Aorta (tissue), 5 donors: Measurements from ENCODE around the gene OR52I1. TPM values are rescaled to one million over a fixed set of nuclear protein-coding genes. Genes with fewer than 3 reads are reported as not detected.

Experiments
- ATAC-seq: fragments of 200-7000 bp; cut with Tn5 transposase; one replicate; pipeline ENCODE4 v1.9.1; 2022; ENCODE audit warnings: moderate library complexity; ENCODE audit not compliant: low FRiP score
- DNase-seq, 2 donors: peaks; one replicate each; pipeline ENCODE4 v3.0.0-alpha.2; 2020
- H3K27ac ChIP-seq, 2 donors: one replicate each; pipeline ENCODE4 v1.5.1; 2013; ENCODE audit warnings: low read length in 2 of 2, mild to moderate bottlenecking in 2 of 2, moderate library complexity in 2 of 2, control low read depth in 1 of 2, inconsistent platforms in 1 of 2, low read depth in 1 of 2
- H3K27me3 ChIP-seq, 2 donors: one replicate each; pipeline ENCODE4 v1.6.1; 2013; ENCODE audit warnings: control low read depth in 1 of 2, low read length in 1 of 2, mild to moderate bottlenecking in 1 of 2, moderate library complexity in 1 of 2; ENCODE audit not compliant: insufficient read depth in 2 of 2, control insufficient read depth in 1 of 2
- H3K36me3 ChIP-seq, 2 donors: one replicate each; pipeline ENCODE4 v1.6.1; 2013; ENCODE audit warnings: control low read depth in 1 of 2, low read length in 1 of 2, mild to moderate bottlenecking in 1 of 2; ENCODE audit not compliant: insufficient read depth in 2 of 2, control insufficient read depth in 1 of 2
- H3K4me1 ChIP-seq, 2 donors: one replicate each; pipeline ENCODE4 v1.6.1; 2013; ENCODE audit warnings: low read length in 2 of 2, control low read depth in 1 of 2, mild to moderate bottlenecking in 1 of 2, moderate library complexity in 1 of 2; ENCODE audit not compliant: insufficient read depth in 2 of 2, control insufficient read depth in 1 of 2
- H3K4me3 ChIP-seq, 2 donors: one replicate each; pipeline ENCODE4 v1.5.1; 2013; ENCODE audit warnings: low read length in 2 of 2, control low read depth in 1 of 2, mild to moderate bottlenecking in 1 of 2
- H3K9me3 ChIP-seq: one replicate; pipeline ENCODE4 v1.6.1; 2013; ENCODE audit warnings: mild to moderate bottlenecking, low read length; ENCODE audit not compliant: control insufficient read depth
- WGBS, 2 donors: extraction: QIAGEN DNeasy Blood & Tissue Kit; methylation state at CpG; one replicate each; pipeline ENCODE4 v1.1.7; 2013; 5-methylcytosine and 5-hydroxymethylcytosine counted together
- intact Hi-C, 2 donors: fragments of 100-400 bp; cut with DNase I; formaldehyde crosslinking; loops; one replicate each; pipeline versions ENCODE4 v1.14.2 to v1.15.0; 2022
- long read RNA-seq, 2 donors: library from polyadenylated mRNA; unstranded; transcript quantifications; one replicate each; pipeline ENCODE4 v2.0.0, GENCODE V29; 2020 to 2021
- polyA plus RNA-seq, 2 donors: library from polyadenylated mRNA; stranded (reverse); fragments of 200-250 nt; gene quantifications; one replicate each; pipeline ENCODE4 v1.2.3, GENCODE V29; 2013
- total RNA-seq, 2 donors: library from RNA; stranded (reverse); fragmentation: NEBNext Ultra II Directional; extraction: Animal tissue kit (Norgen Biotek cat#: 25700); gene quantifications; one replicate each; pipeline ENCODE4 v1.2.1, GENCODE V29; 2021
- donor health status: healthy with polysubstance abuse.
- donor health status: Bipolar disorder and iron deficiency.
- donor health status: DM: no; HTN: no; CAD: no.
- donor health status: DM: no; HTN: no; CAD: no.
- donor health status: DM: yes; HTN: yes; CAD: no.

Gene OR52I1
- total RNA-seq (not detected), polyA plus RNA-seq (not detected)
- long read RNA-seq, donor 1: 0 reads
- long read RNA-seq, donor 2, partial matches to known transcripts: 0 of 1 reads
- long read RNA-seq, donor 2, other reads (novel, unspliced or antisense): 0 of 1 reads

- intact Hi-C loops: no loop called here
- Histone ChIP-seq H3K4me1 (no peaks in the 10 kb centered on the region), H3K27ac (no peak within 1 kb of the TSS), H3K4me3 (no peak within 1 kb of the TSS), H3K27me3 (no peaks in the 10 kb centered on the region), H3K36me3 (peaks cover 1 to 3% of the 10 kb centered on the region in 2 donors), H3K9me3 (no peaks in the 10 kb centered on the region)
- DNase-seq (no peak), ATAC-seq (no peak)
- WGBS, 2 donors: 74 to 82% methylated on average over 1 of the region's 1 CpG
Observed at GRCh38 chr11:4593739-4594138, at the start of gene OR52I1. OR52I1 (plus strand) TSS chr11:4594039; CDS start chr11:4594039, 0 bp downstream.

GRCh38 chr11:4544891-4545290 is 48.9 kb upstream of the OR52I1 start, which contains the start of gene OR52M1:
OR52M1 (plus strand) TSS chr11:4545191; CDS start chr11:4545191, 0 bp downstream.
- intact Hi-C loops: no loop called here

GRCh38 chr11:4546878-4547277 is 47.0 kb upstream of the OR52I1 start:
- H3K27ac ChIP-seq: no peak overlapping the region
- no peak for ATAC-seq
- peaks cover 4% of the 10 kb centered on the region for H3K9me3 ChIP-seq
- no peaks in the 10 kb centered on the region for H3K4me1 ChIP-seq
- H3K36me3 ChIP-seq: no peaks in the 10 kb centered on the region
- no peak for DNase-seq
- no peaks in the 10 kb centered on the region for H3K27me3 ChIP-seq
- intact Hi-C loops: no loop called here
- H3K4me3 ChIP-seq: no peak overlapping the region
- 87 to 92% methylated on average over 1 of the region's 1 CpG for whole genome bisulfite sequencing, 2 donors

More at GRCh38 chr11:4544891-4545290, 48.9 kb upstream of the OR52I1 start, which contains the start of gene OR52M1:
- H3K9me3 ChIP-seq: no peaks in the 10 kb centered on the region
- H3K27me3 ChIP-seq: no peaks in the 10 kb centered on the region
- H3K4me3 ChIP-seq: no peak within 1 kb of the TSS
- no peaks in the 10 kb centered on the region for H3K4me1 ChIP-seq
- 50 to 53% methylated on average over 5 of the region's 5 CpGs for WGBS, 2 donors
- DNase-seq (no peak), ATAC-seq (no peak)
- no peak within 1 kb of the TSS for H3K27ac ChIP-seq
- no peaks in the 10 kb centered on the region for H3K36me3 ChIP-seq

GRCh38 chr11:4547416-4547815 is 46.4 kb upstream of the OR52I1 start:
- Histone ChIP-seq H3K4me3 (no peak overlapping the region), H3K27ac (no peak overlapping the region), H3K27me3 (no peaks in the 10 kb centered on the region), H3K9me3 (peaks cover 4% of the 10 kb centered on the region), H3K36me3 (no peaks in the 10 kb centered on the region), H3K4me1 (no peaks in the 10 kb centered on the region)
- intact Hi-C loops: no loop called here
- ATAC-seq: no peak
- no peak for DNase-seq
- 59 to 62% methylated on average over 4 of the region's 4 CpGs for WGBS, 2 donors

GRCh38 chr11:4551346-4551979 is 42.4 kb upstream of the OR52I1 start:
- no peak overlapping the region for H3K4me3 ChIP-seq
- H3K36me3 ChIP-seq: no peaks in the 10 kb centered on the region
- intact Hi-C loops: no loop called here
- 71 to 81% methylated on average over 8 of the region's 8 CpGs for WGBS, 2 donors
- H3K27me3 ChIP-seq: no peaks in the 10 kb centered on the region
- peaks cover 4% of the 10 kb centered on the region for H3K9me3 ChIP-seq
- DNase-seq (no peak), ATAC-seq (no peak)
- H3K4me1 ChIP-seq: no peaks in the 10 kb centered on the region
- H3K27ac ChIP-seq: no peak overlapping the region

- intact Hi-C loops: no loop called here
- 64 to 66% methylated on average over 8 of the region's 8 CpGs for WGBS, 2 donors
- Histone ChIP-seq H3K27me3 (no peaks in the 10 kb centered on the region), H3K4me3 (no peak overlapping the region), H3K9me3 (no peaks in the 10 kb centered on the region), H3K27ac (no peak overlapping the region), H3K4me1 (no peaks in the 10 kb centered on the region), H3K36me3 (no peaks in the 10 kb centered on the region)
- DNase-seq (no peak), ATAC-seq (no peak)
Observed at GRCh38 chr11:4559527-4560440, 34.1 kb upstream of the OR52I1 start.

GRCh38 chr11:4560467-4560866 is 33.4 kb upstream of the OR52I1 start:
- Histone ChIP-seq H3K4me3 (no peak overlapping the region), H3K36me3 (no peaks in the 10 kb centered on the region), H3K27me3 (no peaks in the 10 kb centered on the region), H3K9me3 (no peaks in the 10 kb centered on the region), H3K27ac (no peak overlapping the region), H3K4me1 (no peaks in the 10 kb centered on the region)
- DNase-seq (no peak), ATAC-seq (no peak)
- intact Hi-C loops: no loop called here
- 94 to 95% methylated on average over 1 of the region's 1 CpG for WGBS, 2 donors

- intact Hi-C loops: no loop called here
- Histone ChIP-seq H3K36me3 (no peaks in the 10 kb centered on the region), H3K4me1 (no peaks in the 10 kb centered on the region), H3K27me3 (no peaks in the 10 kb centered on the region), H3K4me3 (no peak overlapping the region), H3K9me3 (no peaks in the 10 kb centered on the region), H3K27ac (no peak overlapping the region)
- DNase-seq: no peak
- ATAC-seq: no peak
- 83 to 95% methylated on average over 2 to 3 of the region's 3 CpGs for whole genome bisulfite sequencing, 2 donors
Observed at GRCh38 chr11:4565371-4565770, 28.5 kb upstream of the OR52I1 start.
